ENCODE measurements around the gene TBX6.

- TF ChIP-seq POLR2A (IDR thresholded peaks at IDR 0.05): no peak
- no peak for TF ChIP-seq POLR2AphosphoS5 (IDR thresholded peaks at IDR 0.05)
Measured at GRCh38 chr16:30119428-30119827, 27.7 kb upstream of the TBX6 start.
